Adipose tissue (tissue), 3 donors: ENCODE results near the gene ARRB2. TPM values are rescaled to one million over a fixed set of nuclear protein-coding genes. Genes with fewer than 3 reads are reported as not detected.
"Not testable (repeated sequence)": the region's sequence is repeated elsewhere in the genome, so short reads cannot be mapped to it uniquely, and the experiment has no call there.

Experiments used
- H3K27ac ChIP-seq: one replicate; pipeline ENCODE4 v1.5.1; 2013; ENCODE audit warnings: low read depth, low read length
- WGBS, 3 donors: extraction: QIAGEN DNeasy Blood & Tissue Kit; methylation state at CpG; one replicate each; pipeline ENCODE4 v1.1.7; 2013; 5-methylcytosine and 5-hydroxymethylcytosine counted together
- polyA plus RNA-seq, 3 donors: library from polyadenylated mRNA; stranded (reverse); fragments of 200-250 nt; gene quantifications; one replicate each; pipeline ENCODE4 v1.2.3, GENCODE V29; 2013
- donor health status: healthy with polysubstance abuse.
- donor health status: Bipolar disorder and iron deficiency.
- donor health status: healthy.

ARRB2 gene
- polyA plus RNA-seq, 3 donors, result 6.6 to 72.4 (median 43.6) TPM

- WGBS, 3 donors, result 86 to 95% (median 86%) methylated on average over 9 of the region's 9 CpGs
- H3K27ac ChIP-seq, result no peak overlapping the region
Measured at GRCh38 chr17:4693416-4693815, 17.0 kb upstream of the ARRB2 start.

- 52 to 82% (median 57%) methylated on average over 6 of the region's 6 CpGs for WGBS, 3 donors
- H3K27ac ChIP-seq, result no peak overlapping the region
Measured at GRCh38 chr17:4696437-4696805, 14.0 kb upstream of the ARRB2 start.

- H3K27ac ChIP-seq, result not testable (repeated sequence)
- WGBS, 3 donors, result 83 to 85% (median 85%) methylated on average over 13 of the region's 13 CpGs
Measured at GRCh38 chr17:4699401-4700056, 10.9 kb upstream of the ARRB2 start.

GRCh38 chr17:4701116-4701515 is 9.3 kb upstream of the ARRB2 start:
- no peak overlapping the region for H3K27ac ChIP-seq
- 67 to 81% (median 71%) methylated on average over 1 of the region's 1 CpG for WGBS, 3 donors

- WGBS, 3 donors, result 3 to 8% (median 6%) methylated on average over 15 of the region's 15 CpGs
- H3K27ac ChIP-seq, result no peak overlapping the region
Measured at GRCh38 chr17:4703330-4703691, 7.1 kb upstream of the ARRB2 start.

- 39 to 52% (median 50%) methylated on average over 14 of the region's 14 CpGs for WGBS, 3 donors
Measured at GRCh38 chr17:4704574-4704907, 5.9 kb upstream of the ARRB2 start.

GRCh38 chr17:4704991-4705390 is 5.4 kb upstream of the ARRB2 start:
- no peak overlapping the region for H3K27ac ChIP-seq
- 93 to 97% (median 95%) methylated on average over 15 of the region's 15 CpGs for whole genome bisulfite sequencing, 3 donors

More at GRCh38 chr17:4704574-4704907, 5.9 kb upstream of the ARRB2 start:
- not testable (repeated sequence) for H3K27ac ChIP-seq

- no peak overlapping the region for H3K27ac ChIP-seq
- 77 to 85% (median 84%) methylated on average over 7 of the region's 7 CpGs for WGBS, 3 donors
Measured at GRCh38 chr17:4706121-4706520, 4.3 kb upstream of the ARRB2 start.

GRCh38 chr17:4708436-4708835 is 2.0 kb upstream of the ARRB2 start:
- H3K27ac ChIP-seq, result no peak overlapping the region
- WGBS, 3 donors, result 75 to 81% (median 79%) methylated on average over 8 of the region's 8 CpGs

GRCh38 chr17:4710693-4711634 is 532 bp downstream of the ARRB2 start:
- WGBS, 3 donors, result 6 to 20% (median 7%) methylated on average over 37 to 57 of the region's 57 CpGs
- peak overlapping the region; percentile 51 for H3K27ac ChIP-seq

GRCh38 chr17:4711661-4712181 is 1.3 kb downstream of the ARRB2 start:
- WGBS, 3 donors, result 34 to 68% (median 38%) methylated on average over 6 of the region's 6 CpGs
- H3K27ac ChIP-seq, result peak overlapping the region; percentile 73

GRCh38 chr17:4712526-4712925 is 2.1 kb downstream of the ARRB2 start:
- H3K27ac ChIP-seq, result no peak overlapping the region
- 29 to 74% (median 71%) methylated on average over 3 of the region's 3 CpGs for WGBS, 3 donors

- WGBS, 3 donors, result 56 to 90% (median 69%) methylated on average over 7 to 9 of the region's 15 CpGs
- peak overlapping the region; percentile 62 for H3K27ac ChIP-seq
Measured at GRCh38 chr17:4714340-4715062, 4.1 kb downstream of the ARRB2 start.

GRCh38 chr17:4715063-4715744 is 4.8 kb downstream of the ARRB2 start:
- WGBS, 3 donors, result 50 to 72% (median 62%) methylated on average over 11 of the region's 11 CpGs
- peak overlapping the region; percentile 62 for H3K27ac ChIP-seq

- 95 to 96% (median 95%) methylated on average over 8 to 10 of the region's 10 CpGs for WGBS, 3 donors
- H3K27ac ChIP-seq, result no peak overlapping the region
Measured at GRCh38 chr17:4716081-4716480, 5.6 kb downstream of the ARRB2 start.

- WGBS, 3 donors, result 64 to 96% (median 74%) methylated on average over 17 of the region's 17 CpGs
- no peak overlapping the region for H3K27ac ChIP-seq
Measured at GRCh38 chr17:4717791-4718190, 7.4 kb downstream of the ARRB2 start.

GRCh38 chr17:4718276-4718675 is 7.8 kb downstream of the ARRB2 start:
- H3K27ac ChIP-seq, result no peak overlapping the region
- WGBS, 3 donors, result 96 to 97% (median 97%) methylated on average over 13 of the region's 13 CpGs

- 78 to 87% (median 82%) methylated on average over 10 of the region's 10 CpGs for WGBS, 3 donors
- H3K27ac ChIP-seq, result no peak overlapping the region
Measured at GRCh38 chr17:4719146-4719545, 8.7 kb downstream of the ARRB2 start.
